Fibroblast of peridontal ligament (primary cell): Measurements from ENCODE around the gene F9.

Experiments used
- DNase-seq: peaks from one replicate; pipeline ENCODE4 v3.0.0-alpha.2; 2010; ENCODE audit errors: extremely low read depth

F9 gene

DNA sequence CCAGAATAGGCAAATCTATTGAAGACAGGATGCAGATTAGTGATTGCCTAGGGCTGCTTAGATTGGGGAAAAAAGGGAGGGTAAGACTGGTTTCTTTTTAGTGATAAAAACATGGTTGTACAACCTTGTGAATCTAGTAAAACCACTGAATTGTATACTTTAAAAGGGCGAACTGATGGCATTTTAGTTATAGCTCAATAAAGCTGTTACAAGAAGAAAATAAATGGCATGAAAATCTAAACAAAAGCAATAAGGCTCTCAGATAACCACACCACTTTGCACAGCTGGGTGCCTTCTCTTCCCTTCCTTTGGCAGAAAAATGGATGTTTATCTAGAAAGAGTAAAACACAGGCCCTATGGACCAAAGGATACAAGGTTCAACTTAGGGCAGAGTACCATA, 69.6 kb downstream of the F9 start:
- DNase-seq: no peak
